K562 (cell line): Measurements from ENCODE around the gene ZNF32. TPM values are rescaled to one million over a fixed set of nuclear protein-coding genes. Genes with fewer than 3 reads are reported as not detected.

Experiments
- ATAC-seq: fragments of 200-7000 bp; cut with Tn5 transposase; 3 replicates; pipeline ENCODE4 v1.9.1; 2020; ENCODE audit warnings: moderate library complexity
- BruUV-seq: library from RNA; stranded (reverse); fragments of 400-500 nt; replicated peaks from 2 replicates; lab custom pipeline; 2021; lab: Mats Ljungman, UMichigan
- CTCF ChIA-PET: fragments of 300-600 bp; formaldehyde crosslinking; extraction: SDS; loops from one replicate; lab custom pipeline; 2021; ENCODE audit warnings: low intra/inter-chr PET ratio; lab: Yijun Ruan, JAX
- POLR2A ChIA-PET: fragments of 300-600, 350-650 bp; sonication (Branson Sonifier 250); formaldehyde crosslinking; extraction: SDS; loops from one replicate; lab custom pipeline; 2021; ENCODE audit warnings: antibody characterized with exemption, inconsistent platforms; lab: Yijun Ruan, JAX
- DNase-seq, 4 experiments: peaks; one replicate each; pipeline versions ENCODE4 v3.0.0 to v3.0.0-alpha.2; 2011 to 2018; ENCODE audit warnings: low spot score in 3 of 4, mixed read lengths in 3 of 4; ENCODE audit errors: extremely low read depth in 1 of 4
- FAIRE-seq: peaks from 2 replicates; lab custom pipeline; 2011; peaks lifted over from hg19 to GRCh38; lab: Jason Lieb, UNC
- H2AFZ ChIP-seq: 2 replicates; pipeline ENCODE4 v1.6.0; 2011; ENCODE audit warnings: low read depth, low read length, control low read depth, inconsistent platforms
- H3K27ac ChIP-seq: fragments of 200-600 bp; 3 replicates; pipeline ENCODE4 v1.8.0; 2011; ENCODE audit warnings: low read depth, mild to moderate bottlenecking, control low read depth, inconsistent platforms, low read length, moderate library complexity, mixed read lengths; ENCODE audit errors: extremely low read depth
- H3K27me3 ChIP-seq, 2 experiments: fragments of 300-600 bp in 1 of 2; 2 replicates in 1 of 2; 3 replicates in 1 of 2; pipeline versions ENCODE4 v1.6.0 to v1.8.0; 2011; ENCODE audit warnings: inconsistent platforms in 2 of 2, low read length in 2 of 2, mild to moderate bottlenecking in 1 of 2, mixed read lengths in 1 of 2, moderate library complexity in 1 of 2; ENCODE audit not compliant: control insufficient read depth in 2 of 2, insufficient read depth in 2 of 2
- H3K36me3 ChIP-seq: fragments of 300-600 bp; 3 replicates; pipeline ENCODE4 v1.8.0; 2011; ENCODE audit warnings: mild to moderate bottlenecking, low read length, inconsistent platforms; ENCODE audit not compliant: control insufficient read depth, insufficient read depth
- H3K4me1 ChIP-seq, 2 experiments: fragments of 200-600 bp in 1 of 2; replicated peaks in 1 of 2; 2 replicates in 1 of 2; 3 replicates in 1 of 2; pipeline versions ENCODE4 v1.5.1 to v1.8.0; 2011; ENCODE audit warnings: inconsistent platforms in 2 of 2, low read length in 2 of 2, mild to moderate bottlenecking in 1 of 2, mixed read lengths in 1 of 2, moderate library complexity in 1 of 2; ENCODE audit not compliant: control insufficient read depth in 2 of 2, insufficient read depth in 2 of 2
- H3K4me2 ChIP-seq: 2 replicates; pipeline ENCODE4 v1.6.1; 2011; ENCODE audit warnings: low read length, control low read depth, inconsistent platforms, mixed read lengths; ENCODE audit not compliant: insufficient read depth
- H3K4me3 ChIP-seq: fragments of 200-600 bp; sonication (generic), shearing (Covaris generic); 2 replicates; pipeline ENCODE4 v1.5.1; 2016; ENCODE audit warnings: control low read depth, inconsistent platforms
- H3K79me2 ChIP-seq: fragments of 200-600 bp; 3 replicates; pipeline ENCODE4 v1.8.0; 2011; ENCODE audit warnings: low read length, inconsistent platforms; ENCODE audit not compliant: control insufficient read depth, insufficient read depth
- H3K9ac ChIP-seq, 2 experiments: 2 replicates each; pipeline versions ENCODE4 v1.6.0 to v1.6.1; 2011; ENCODE audit warnings: low read depth in 2 of 2, low read length in 2 of 2, control low read depth in 1 of 2, inconsistent platforms in 1 of 2, mild to moderate bottlenecking in 1 of 2, mixed read lengths in 1 of 2; ENCODE audit not compliant: insufficient read depth in 1 of 2
- H3K9me1 ChIP-seq: one replicate; pipeline ENCODE4 v1.6.0; 2011; ENCODE audit warnings: inconsistent platforms, mild to moderate bottlenecking, low read length, moderate library complexity; ENCODE audit not compliant: control insufficient read depth, insufficient read depth
- H3K9me3 ChIP-seq: replicated peaks from 2 replicates; pipeline ENCODE4 v1.5.1; 2011; ENCODE audit warnings: low read depth, low read length, inconsistent platforms; ENCODE audit not compliant: control insufficient read depth, insufficient read depth
- H4K20me1 ChIP-seq: replicated peaks from 2 replicates; pipeline ENCODE4 v1.6.1; 2011; ENCODE audit warnings: low read length, inconsistent platforms, mixed read lengths; ENCODE audit not compliant: control insufficient read depth, insufficient read depth
- CTBP1 ChIP-seq: fragments of 450-650 bp; IDR thresholded peaks from 2 replicates; pipeline ENCODE4 v1.6.1; 2016; ENCODE audit warnings: borderline replicate concordance
- DDX20 ChIP-seq: fragments of 450-650 bp; IDR thresholded peaks from 2 replicates; pipeline ENCODE4 v1.6.1; 2016; ENCODE audit warnings: missing genetic modification characterization, low read depth, mild to moderate bottlenecking, missing compliant biosample characterization, moderate library complexity
- L3MBTL2 ChIP-seq: fragments of 450-650 bp; IDR thresholded peaks from 2 replicates; pipeline ENCODE4 v1.6.1; 2016; ENCODE audit warnings: mild to moderate bottlenecking, moderate library complexity
- MTA1 ChIP-seq: fragments of 450-650 bp; IDR thresholded peaks from 2 replicates; pipeline ENCODE4 v1.6.1; 2017; ENCODE audit warnings: borderline replicate concordance
- MYNN ChIP-seq, 2 experiments: sonication (generic); formaldehyde crosslinking in 1 of 2; IDR thresholded peaks; 2 replicates each; pipeline versions ENCODE4 v1.5.0 to v1.6.1; 2016 to 2020; ENCODE audit warnings: antibody characterized with exemption in 1 of 2, missing genetic modification reagents in 1 of 2
- PCBP2 ChIP-seq: fragments of 200-400 bp; formaldehyde crosslinking; IDR thresholded peaks from 2 replicates; pipeline ENCODE4 v1.6.1; 2018; ENCODE audit warnings: low read length, low read depth, mild to moderate bottlenecking, moderate library complexity; ENCODE audit not compliant: poor library complexity, severe bottlenecking
- PML ChIP-seq: IDR thresholded peaks from 2 replicates; pipeline ENCODE4 v1.6.1; 2012; ENCODE audit warnings: low read length, inconsistent platforms
- POLR3G ChIP-seq: IDR thresholded peaks from 2 replicates; pipeline ENCODE4 v1.6.1; 2011; ENCODE audit not compliant: insufficient read length, insufficient replicate concordance; ENCODE audit errors: extremely low read depth
- RBM39 ChIP-seq: fragments of 200-400 bp; formaldehyde crosslinking; optimal IDR thresholded peaks from 2 replicates; pipeline ENCODE3; 2018; ENCODE audit warnings: low read depth, low read length
- SP1 ChIP-seq: sonication (generic); formaldehyde crosslinking; IDR thresholded peaks from 2 replicates; pipeline ENCODE4 v1.8.1; 2022; ENCODE audit warnings: mild to moderate bottlenecking, missing genetic modification reagents
- TAL1 ChIP-seq: fragments of 450-650 bp; IDR thresholded peaks from 2 replicates; pipeline ENCODE4 v1.6.1; 2016; ENCODE audit warnings: mild to moderate bottlenecking
- TEAD2 ChIP-seq: fragments of 450-650 bp; IDR thresholded peaks from 2 replicates; pipeline ENCODE4 v1.6.1; 2016; ENCODE audit warnings: missing genetic modification characterization, control low read depth, missing compliant biosample characterization
- TEAD4 ChIP-seq, 2 experiments: sonication (generic) in 1 of 2; formaldehyde crosslinking in 1 of 2; IDR thresholded peaks; 2 replicates each; pipeline versions ENCODE4 v1.6.1 to v1.8.0; 2012 to 2022; ENCODE audit warnings: borderline replicate concordance in 1 of 2, inconsistent platforms in 1 of 2, low read length in 1 of 2, mild to moderate bottlenecking in 1 of 2, missing genetic modification reagents in 1 of 2
- WGBS: fragments of 100-300 bp; shearing (Covaris generic); methylation state at CpG from one replicate; pipeline ENCODE4 v1.1.6; 2016; ENCODE audit warnings: low coverage, mixed read lengths; ENCODE audit not compliant: insufficient coverage; ENCODE audit errors: missing lambda C conversion rate; 5-methylcytosine and 5-hydroxymethylcytosine counted together
- in situ Hi-C: fragments of 300-500 bp; cut with MboI; formaldehyde crosslinking; loops from 4 replicates; pipeline ENCODE4 v1.15.0; 2018; ENCODE audit warnings: inconsistent platforms, mixed read lengths
- intact Hi-C: fragments of 100-400 bp; cut with micrococcal nuclease; formaldehyde crosslinking; loops from 2 replicates; pipeline ENCODE4 v1.14.2; 2022
- polyA plus RNA-seq, 8 experiments: library from polyadenylated mRNA; depleted of rRNA in 4 of 8; stranded (reverse) in 5 of 8; unstranded in 3 of 8; fragments of >200 nt; fragmentation: Nextera tagmentation in 2 of 8; fragmentation: Illumina TruSeq in 1 of 8; extraction: Ambion mirVana in 2 of 8; extraction: Trizol in 1 of 8; gene quantifications; 2 replicates each; pipeline versions ENCODE4 v1.2.1 to v1.2.3, GENCODE V29; 2011 to 2014; ENCODE audit warnings: inconsistent platforms in 1 of 8, missing spikeins in 1 of 8
- total RNA-seq, 7 experiments: library from RNA; depleted of rRNA in 6 of 7; stranded (reverse); fragments of >200 nt in 6 of 7; fragmentation: Illumina TruSeq in 2 of 7; extraction: Trizol in 2 of 7; gene quantifications; 2 replicates each; pipeline versions ENCODE4 v1.2.1 to v1.2.3, GENCODE V29; 2011 to 2021; ENCODE audit warnings: low replicate concordance in 1 of 7
- TF ChIP-seq, protein P1 (sequence below): sonication (generic); formaldehyde crosslinking; IDR thresholded peaks from 2 replicates; pipeline ENCODE4 v1.8.0; 2023; ENCODE audit warnings: missing genetic modification reagents, mild to moderate bottlenecking, borderline replicate concordance
- TF ChIP-seq, protein P2 (sequence below): conservative IDR thresholded peaks from 2 replicates; pipeline ENCODE4 v1.6.1; 2011; ENCODE audit warnings: low read depth, mild to moderate bottlenecking, low read length; ENCODE audit not compliant: control insufficient read depth
- TF ChIP-seq, protein P3 (sequence below): fragments of 250-450 bp; sonication (Bioruptor Pico); IDR thresholded peaks from 2 replicates; pipeline ENCODE4 v1.5.0; 2021

The ZNF32 gene
- total and polyA plus RNA-seq, 9 of the 15 experiments (the other 6 are each of a cell fraction or from before 2014, with no cell fraction given) = 17.3 to 57.0 (median 26.3) TPM

DNA sequence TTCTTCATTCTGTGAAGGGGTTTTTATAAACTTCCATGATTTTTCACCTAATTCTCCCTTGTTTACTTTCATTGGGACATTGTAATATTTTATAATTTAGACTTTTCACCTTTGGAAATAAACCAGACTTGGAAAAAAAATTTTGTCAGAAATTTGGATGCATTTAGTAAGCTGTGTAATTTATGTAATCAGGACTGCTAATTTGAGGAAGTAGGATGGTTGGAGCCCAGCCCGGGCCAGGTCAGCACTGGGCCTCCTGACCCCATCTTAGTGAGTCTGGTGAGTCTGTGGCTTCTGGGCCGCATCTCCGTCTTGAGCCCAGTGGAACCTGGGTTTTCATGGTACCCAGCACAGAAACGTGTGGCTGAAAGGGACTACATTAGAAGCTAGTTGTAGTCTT is 27.6 kb upstream of the ZNF32 start:
- H3K4me1 ChIP-seq = 0 out of 5 replicates have a peak, but pooled peaks cover 0 to 6% of the 10 kb centered on the region in 2 experiments
- in situ Hi-C loops = no loop called here
- no peaks in the 10 kb centered on the region for H3K9me1 ChIP-seq
- peaks cover 8 to 39% of the 10 kb centered on the region in 2 experiments; a peak in 4 of 5 replicates for H3K27me3 ChIP-seq
- intact Hi-C loops = loop anchor here (10.0 kb wide), 2 partner anchors 178 to 638 kb away; no protein-coding TSS in a partner anchor
- no peaks in the 10 kb centered on the region for H3K9me3 ChIP-seq
- WGBS = 1% methylated on average over 4 of the region's 4 CpGs
- no peak overlapping the region for H3K27ac ChIP-seq
- CTCF ChIA-PET = no interaction called here
- no peak for FAIRE-seq
- no TSS peak for BruUV-seq
- H3K9ac ChIP-seq = no peak overlapping the region
- H4K20me1 ChIP-seq = no peaks in the 10 kb centered on the region
- H3K36me3 ChIP-seq = no peaks in the 10 kb centered on the region
- H3K4me3 ChIP-seq = no peak overlapping the region
- no peak overlapping the region for H3K4me2 ChIP-seq
- POLR2A ChIA-PET = no interaction called here
- ATAC-seq = no peak
- no peak overlapping the region for H2AFZ ChIP-seq
- H3K79me2 ChIP-seq = no peaks in the 10 kb centered on the region
- DNase-seq = no peak
- TF ChIP-seq MTA1 = no peak
- TF ChIP-seq SP1 (CRISPR knock-in tag) = no peak
- TF ChIP-seq TAL1 = no peak
- TF ChIP-seq PCBP2 = no peak
- TF ChIP-seq, protein P1, sequence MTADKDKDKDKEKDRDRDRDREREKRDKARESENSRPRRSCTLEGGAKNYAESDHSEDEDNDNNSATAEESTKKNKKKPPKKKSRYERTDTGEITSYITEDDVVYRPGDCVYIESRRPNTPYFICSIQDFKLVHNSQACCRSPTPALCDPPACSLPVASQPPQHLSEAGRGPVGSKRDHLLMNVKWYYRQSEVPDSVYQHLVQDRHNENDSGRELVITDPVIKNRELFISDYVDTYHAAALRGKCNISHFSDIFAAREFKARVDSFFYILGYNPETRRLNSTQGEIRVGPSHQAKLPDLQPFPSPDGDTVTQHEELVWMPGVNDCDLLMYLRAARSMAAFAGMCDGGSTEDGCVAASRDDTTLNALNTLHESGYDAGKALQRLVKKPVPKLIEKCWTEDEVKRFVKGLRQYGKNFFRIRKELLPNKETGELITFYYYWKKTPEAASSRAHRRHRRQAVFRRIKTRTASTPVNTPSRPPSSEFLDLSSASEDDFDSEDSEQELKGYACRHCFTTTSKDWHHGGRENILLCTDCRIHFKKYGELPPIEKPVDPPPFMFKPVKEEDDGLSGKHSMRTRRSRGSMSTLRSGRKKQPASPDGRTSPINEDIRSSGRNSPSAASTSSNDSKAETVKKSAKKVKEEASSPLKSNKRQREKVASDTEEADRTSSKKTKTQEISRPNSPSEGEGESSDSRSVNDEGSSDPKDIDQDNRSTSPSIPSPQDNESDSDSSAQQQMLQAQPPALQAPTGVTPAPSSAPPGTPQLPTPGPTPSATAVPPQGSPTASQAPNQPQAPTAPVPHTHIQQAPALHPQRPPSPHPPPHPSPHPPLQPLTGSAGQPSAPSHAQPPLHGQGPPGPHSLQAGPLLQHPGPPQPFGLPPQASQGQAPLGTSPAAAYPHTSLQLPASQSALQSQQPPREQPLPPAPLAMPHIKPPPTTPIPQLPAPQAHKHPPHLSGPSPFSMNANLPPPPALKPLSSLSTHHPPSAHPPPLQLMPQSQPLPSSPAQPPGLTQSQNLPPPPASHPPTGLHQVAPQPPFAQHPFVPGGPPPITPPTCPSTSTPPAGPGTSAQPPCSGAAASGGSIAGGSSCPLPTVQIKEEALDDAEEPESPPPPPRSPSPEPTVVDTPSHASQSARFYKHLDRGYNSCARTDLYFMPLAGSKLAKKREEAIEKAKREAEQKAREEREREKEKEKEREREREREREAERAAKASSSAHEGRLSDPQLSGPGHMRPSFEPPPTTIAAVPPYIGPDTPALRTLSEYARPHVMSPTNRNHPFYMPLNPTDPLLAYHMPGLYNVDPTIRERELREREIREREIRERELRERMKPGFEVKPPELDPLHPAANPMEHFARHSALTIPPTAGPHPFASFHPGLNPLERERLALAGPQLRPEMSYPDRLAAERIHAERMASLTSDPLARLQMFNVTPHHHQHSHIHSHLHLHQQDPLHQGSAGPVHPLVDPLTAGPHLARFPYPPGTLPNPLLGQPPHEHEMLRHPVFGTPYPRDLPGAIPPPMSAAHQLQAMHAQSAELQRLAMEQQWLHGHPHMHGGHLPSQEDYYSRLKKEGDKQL (CRISPR knock-in tag) = no peak
- TF ChIP-seq, protein P2, sequence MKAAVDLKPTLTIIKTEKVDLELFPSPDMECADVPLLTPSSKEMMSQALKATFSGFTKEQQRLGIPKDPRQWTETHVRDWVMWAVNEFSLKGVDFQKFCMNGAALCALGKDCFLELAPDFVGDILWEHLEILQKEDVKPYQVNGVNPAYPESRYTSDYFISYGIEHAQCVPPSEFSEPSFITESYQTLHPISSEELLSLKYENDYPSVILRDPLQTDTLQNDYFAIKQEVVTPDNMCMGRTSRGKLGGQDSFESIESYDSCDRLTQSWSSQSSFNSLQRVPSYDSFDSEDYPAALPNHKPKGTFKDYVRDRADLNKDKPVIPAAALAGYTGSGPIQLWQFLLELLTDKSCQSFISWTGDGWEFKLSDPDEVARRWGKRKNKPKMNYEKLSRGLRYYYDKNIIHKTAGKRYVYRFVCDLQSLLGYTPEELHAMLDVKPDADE = no peak
- no peak for TF ChIP-seq POLR3G
- TF ChIP-seq, protein P3, sequence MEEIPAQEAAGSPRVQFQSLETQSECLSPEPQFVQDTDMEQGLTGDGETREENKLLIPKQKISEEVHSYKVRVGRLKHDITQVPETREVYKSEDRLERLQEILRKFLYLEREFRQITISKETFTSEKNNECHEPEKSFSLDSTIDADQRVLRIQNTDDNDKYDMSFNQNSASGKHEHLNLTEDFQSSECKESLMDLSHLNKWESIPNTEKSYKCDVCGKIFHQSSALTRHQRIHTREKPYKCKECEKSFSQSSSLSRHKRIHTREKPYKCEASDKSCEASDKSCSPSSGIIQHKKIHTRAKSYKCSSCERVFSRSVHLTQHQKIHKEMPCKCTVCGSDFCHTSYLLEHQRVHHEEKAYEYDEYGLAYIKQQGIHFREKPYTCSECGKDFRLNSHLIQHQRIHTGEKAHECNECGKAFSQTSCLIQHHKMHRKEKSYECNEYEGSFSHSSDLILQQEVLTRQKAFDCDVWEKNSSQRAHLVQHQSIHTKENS = no peak
- TF ChIP-seq DDX20 (tag) = no peak
- no peak for TF ChIP-seq TEAD2 (tag)
- no peak for TF ChIP-seq TEAD4 (IDR thresholded peaks at IDR 0.05; ENCODE audit: low read length)
- no peak for TF ChIP-seq TEAD4 (CRISPR knock-in tag; IDR thresholded peaks at IDR 0.05; ENCODE audit: borderline replicate concordance)
- no peak for TF ChIP-seq RBM39
- no peak for TF ChIP-seq L3MBTL2
- TF ChIP-seq MYNN (IDR thresholded peaks at IDR 0.05) = no peak
- TF ChIP-seq MYNN (CRISPR knock-in tag; IDR thresholded peaks at IDR 0.05) = no peak
- no peak for TF ChIP-seq CTBP1
- no peak for TF ChIP-seq PML
